Keratinocyte (primary cell): ENCODE data around the gene RAB34. TPM values are rescaled to one million over a fixed set of nuclear protein-coding genes. Genes with fewer than 3 reads are reported as not detected.

ENCODE experiments used
- DNase-seq: peaks from one replicate; pipeline ENCODE4 v3.0.0-alpha.2; 2011; ENCODE audit warnings: low read depth, missing footprints, low spot score
- FAIRE-seq: peaks from 2 replicates; lab custom pipeline; 2011; peaks lifted over from hg19 to GRCh38; lab: Jason Lieb, UNC
- H2AFZ ChIP-seq: 2 replicates; pipeline ENCODE4 v1.6.0; 2012; ENCODE audit warnings: low read length, control low read depth, inconsistent platforms; ENCODE audit not compliant: control insufficient read depth
- H3K27ac ChIP-seq: 2 replicates; pipeline ENCODE4 v1.5.1; 2011; ENCODE audit warnings: low read length; ENCODE audit not compliant: control insufficient read depth, insufficient read depth
- H3K27me3 ChIP-seq: 3 replicates; pipeline ENCODE4 v1.6.0; 2011; ENCODE audit warnings: low read length; ENCODE audit not compliant: control insufficient read depth, insufficient read depth; ENCODE audit errors: extremely low read depth
- H3K36me3 ChIP-seq, 2 experiments: 2 replicates in 1 of 2; 3 replicates in 1 of 2; pipeline ENCODE4 v1.5.1; 2011; ENCODE audit warnings: low read length in 2 of 2, mild to moderate bottlenecking in 1 of 2; ENCODE audit not compliant: control insufficient read depth in 2 of 2, insufficient read depth in 2 of 2; ENCODE audit errors: extremely low read depth in 1 of 2
- H3K4me1 ChIP-seq: 3 replicates; pipeline ENCODE4 v1.5.1; 2011; ENCODE audit warnings: low read length; ENCODE audit not compliant: control insufficient read depth, insufficient read depth; ENCODE audit errors: extremely low read depth
- H3K4me2 ChIP-seq: 3 replicates; pipeline ENCODE4 v1.6.0; 2011; ENCODE audit warnings: low read depth, low read length; ENCODE audit not compliant: control insufficient read depth, insufficient read depth; ENCODE audit errors: extremely low read depth
- H3K4me3 ChIP-seq, 3 experiments: fragments of 200-600 bp in 1 of 3; sonication (generic) in 1 of 3; 2 replicates in 2 of 3; 3 replicates in 1 of 3; pipeline ENCODE4 v1.5.1; 2011 to 2016; ENCODE audit warnings: low read length in 3 of 3, mild to moderate bottlenecking in 3 of 3, control low read depth in 2 of 3, inconsistent platforms in 1 of 3, low read depth in 1 of 3, mixed read lengths in 1 of 3, mixed run types in 1 of 3, moderate library complexity in 1 of 3; ENCODE audit not compliant: control insufficient read depth in 2 of 3, insufficient read depth in 2 of 3; ENCODE audit errors: extremely low read depth in 1 of 3
- H3K79me2 ChIP-seq: 2 replicates; pipeline ENCODE4 v1.6.0; 2012; ENCODE audit warnings: low read length; ENCODE audit not compliant: control insufficient read depth, insufficient read depth
- H3K9ac ChIP-seq: 3 replicates; pipeline ENCODE4 v1.6.0; 2011; ENCODE audit warnings: low read length; ENCODE audit not compliant: control insufficient read depth, insufficient read depth; ENCODE audit errors: extremely low read depth
- H3K9me1 ChIP-seq: 3 replicates; pipeline ENCODE4 v1.6.0; 2011; ENCODE audit warnings: low read length; ENCODE audit not compliant: control insufficient read depth, insufficient read depth; ENCODE audit errors: extremely low read depth
- H3K9me3 ChIP-seq: 2 replicates; pipeline ENCODE4 v1.5.1; 2012; ENCODE audit warnings: low read depth, low read length; ENCODE audit not compliant: control insufficient read depth
- H4K20me1 ChIP-seq: 3 replicates; pipeline ENCODE4 v1.6.0; 2011; ENCODE audit warnings: low read length; ENCODE audit not compliant: control insufficient read depth, insufficient read depth; ENCODE audit errors: extremely low read depth
- CTCF ChIP-seq, 3 experiments: IDR thresholded peaks in 1 of 3; conservative IDR thresholded peaks in 1 of 3; optimal IDR thresholded peaks in 1 of 3; 2 replicates in 2 of 3; 3 replicates in 1 of 3; pipeline versions ENCODE3 to v1.5.1; 2011; ENCODE audit warnings: low read length in 3 of 3, mild to moderate bottlenecking in 3 of 3, moderate library complexity in 2 of 3, control low read depth in 1 of 3, inconsistent platforms in 1 of 3; ENCODE audit not compliant: insufficient read depth in 2 of 3; ENCODE audit errors: extremely low read depth in 1 of 3
- EZH2 ChIP-seq: IDR thresholded peaks from one replicate; pipeline ENCODE4 v1.6.1; 2012; ENCODE audit warnings: inconsistent platforms, mild to moderate bottlenecking, low read length, moderate library complexity
- dilution Hi-C: fragments of 300-500 bp; cut with MboI; formaldehyde crosslinking; loops from one replicate; pipeline ENCODE4 v1.7.0; 2020; ENCODE audit warnings: low sequenced_read_pairs; ENCODE audit not compliant: extremely low pct_ligation_motif_present
- polyA plus RNA-seq, 5 experiments: library from polyadenylated mRNA; depleted of rRNA in 3 of 5; stranded (reverse) in 3 of 5; stranded (forward) in 1 of 5; unstranded in 1 of 5; fragments of >200 nt; gene quantifications; 1 replicate in 1 of 5; 2 replicates in 3 of 5; 3 replicates in 1 of 5; pipeline versions ENCODE4 v1.2.1 to v1.2.3, GENCODE V29; 2011 to 2012; ENCODE audit warnings: missing spikeins in 2 of 5, low read depth in 1 of 5, low replicate concordance in 1 of 5

The RAB34 gene
- polyA plus RNA-seq, 1 donor (not counting 4 experiments of a cell fraction or from before 2014, with no cell fraction given), result 134 TPM

GRCh38 chr17:28755486-28755885 is 37.8 kb upstream of the RAB34 start:
- no peaks in the 10 kb centered on the region for H3K4me1 ChIP-seq
- H3K9me1 ChIP-seq, result peaks cover 2% of the 10 kb centered on the region
- H3K9ac ChIP-seq, result no peak overlapping the region
- DNase-seq, result no peak
- dilution Hi-C loops, result no loop called here
- peaks cover 13% of the 10 kb centered on the region for H3K79me2 ChIP-seq
- no peak for FAIRE-seq
- peaks cover 24 to 29% of the 10 kb centered on the region in 2 experiments for H3K36me3 ChIP-seq
- peaks cover 5% of the 10 kb centered on the region for H4K20me1 ChIP-seq
- H3K27ac ChIP-seq, result no peak overlapping the region
- no peaks in the 10 kb centered on the region for H3K9me3 ChIP-seq
- no peaks in the 10 kb centered on the region for H3K27me3 ChIP-seq
- no peak overlapping the region for H2AFZ ChIP-seq
- no peak overlapping the region for H3K4me3 ChIP-seq
- no peak for TF ChIP-seq EZH2
- no peak for TF ChIP-seq CTCF (optimal IDR thresholded peaks at IDR 0.05 in 1 of 3, IDR thresholded peaks at IDR 0.05 in 1 of 3, conservative IDR thresholded peaks at IDR 0.05 in 1 of 3; ENCODE audit: extremely low read depth in 1 of 3, insufficient read depth in 2 of 3, low read length in 3 of 3)
- H3K4me2 ChIP-seq, result no peak overlapping the region

GRCh38 chr17:28751600-28752366 is 34.1 kb upstream of the RAB34 start:
- peaks cover 36% of the 10 kb centered on the region for H3K79me2 ChIP-seq
- peaks cover 38 to 46% of the 10 kb centered on the region in 2 experiments for H3K36me3 ChIP-seq
- TF ChIP-seq EZH2, result no peak
- no peak for TF ChIP-seq CTCF (optimal IDR thresholded peaks at IDR 0.05 in 1 of 3, IDR thresholded peaks at IDR 0.05 in 1 of 3, conservative IDR thresholded peaks at IDR 0.05 in 1 of 3; ENCODE audit: extremely low read depth in 1 of 3, insufficient read depth in 2 of 3, low read length in 3 of 3)
- peaks cover 35% of the 10 kb centered on the region for H4K20me1 ChIP-seq
- no peak for FAIRE-seq
- no peak overlapping the region for H3K4me2 ChIP-seq
- no peak overlapping the region for H3K4me3 ChIP-seq
- H3K9me1 ChIP-seq, result peaks cover 3% of the 10 kb centered on the region
- dilution Hi-C loops, result no loop called here
- no peaks in the 10 kb centered on the region for H3K27me3 ChIP-seq
- no peaks in the 10 kb centered on the region for H3K9me3 ChIP-seq
- no peak overlapping the region for H3K27ac ChIP-seq
- no peak overlapping the region for H2AFZ ChIP-seq
- H3K9ac ChIP-seq, result no peak overlapping the region
- H3K4me1 ChIP-seq, result peaks cover 19% of the 10 kb centered on the region
- DNase-seq, result no peak
